ENCODE measurements around the gene KLHL20. TPM values are rescaled to one million over a fixed set of nuclear protein-coding genes. Genes with fewer than 3 reads are reported as not detected.

The KLHL20 gene
- total and polyA plus RNA-seq, 2 experiments from 2014 or later, result 22.7 to 27.9 TPM

DNA sequence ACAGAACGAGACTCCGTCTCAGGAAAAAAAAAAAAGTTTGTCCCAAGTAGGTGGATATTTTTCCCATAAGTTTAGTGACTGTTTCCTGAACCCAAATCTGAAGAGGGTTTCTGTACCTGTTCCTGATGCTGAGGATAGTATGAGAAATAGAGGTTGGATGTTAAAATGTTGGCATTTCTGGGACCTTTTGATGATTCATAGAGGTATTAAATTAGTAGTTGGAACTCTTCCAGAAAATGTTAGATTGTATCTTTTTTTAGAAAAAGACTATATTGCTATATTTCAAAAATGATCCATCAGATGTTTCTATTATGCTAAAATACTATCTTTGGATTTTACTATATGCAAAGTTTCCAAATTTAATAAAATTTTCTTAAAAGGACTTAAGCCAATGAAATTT lies 112.8 kb downstream of the KLHL20 start:
- no peak overlapping the region for H3K4me3 ChIP-seq
- in situ Hi-C loops (cut with MboI), result loop anchor here (25.0 kb wide), 1 partner anchor 1090 kb away; no protein-coding TSS in a partner anchor
- no peaks in the 10 kb centered on the region for H3K9me3 ChIP-seq (ENCODE audit: low read depth)
- 88% methylated on average over 2 of the region's 2 CpGs for WGBS, 2 experiments (ENCODE audit: low coverage in 1 of 2, low lambda C conversion rate in 2 of 2, missing lambda C conversion rate in 2 of 2)
- no peak overlapping the region for H3K9ac ChIP-seq
- no peak overlapping the region for H2AFZ ChIP-seq
- H3K36me3 ChIP-seq (ENCODE audit: low read depth), result peaks cover 11% of the 10 kb centered on the region; the same call in 1 of the 2 replicates
- no peak overlapping the region for H3K4me2 ChIP-seq (ENCODE audit: unreplicated experiment)
- peak; percentile 31 for DNase-seq
- peaks cover 14% of the 10 kb centered on the region for H3K79me2 ChIP-seq (ENCODE audit: insufficient read depth)
- no peaks in the 10 kb centered on the region for H4K20me1 ChIP-seq (ENCODE audit: insufficient read depth)
- peaks cover 6% of the 10 kb centered on the region; the same call in 1 of the 2 replicates for H3K4me1 ChIP-seq (ENCODE audit: insufficient read depth)
- H3K27ac ChIP-seq, result no peak overlapping the region
- no peaks in the 10 kb centered on the region for H3F3A ChIP-seq (ENCODE audit: insufficient read depth)
- no peaks in the 10 kb centered on the region for H3K9me2 ChIP-seq (ENCODE audit: insufficient read depth)
- TF ChIP-seq EZH2 (IDR thresholded peaks at IDR 0.05; ENCODE audit: insufficient read depth, poor library complexity, severe bottlenecking), result no peak
- TF ChIP-seq EZH2phosphoT487 (IDR thresholded peaks at IDR 0.05; ENCODE audit: insufficient read depth, low read depth), result no peak
- H3K27me3 ChIP-seq (replicated peaks; ENCODE audit: insufficient read depth), result no peaks in the 10 kb centered on the region

GRCh38 chr1:173832748-173833147 lies 118.0 kb downstream of the KLHL20 start:
- no peaks in the 10 kb centered on the region for H4K20me1 ChIP-seq (ENCODE audit: insufficient read depth)
- 94 to 100% methylated on average over 1 of the region's 1 CpG for WGBS, 2 experiments (ENCODE audit: low coverage in 1 of 2, low lambda C conversion rate in 2 of 2, missing lambda C conversion rate in 2 of 2)
- no peaks in the 10 kb centered on the region for H3K27me3 ChIP-seq (replicated peaks; ENCODE audit: insufficient read depth)
- no peak for TF ChIP-seq EZH2 (IDR thresholded peaks at IDR 0.05; ENCODE audit: insufficient read depth, poor library complexity, severe bottlenecking)
- in situ Hi-C loops (cut with MboI), result loop anchor here (25.0 kb wide), 1 partner anchor 1095 kb away; no protein-coding TSS in a partner anchor
- no peak overlapping the region for H2AFZ ChIP-seq
- H3K79me2 ChIP-seq (ENCODE audit: insufficient read depth), result no peaks in the 10 kb centered on the region
- no peak overlapping the region for H3K4me2 ChIP-seq (ENCODE audit: unreplicated experiment)
- H3K9me3 ChIP-seq (ENCODE audit: low read depth), result no peaks in the 10 kb centered on the region
- H3K9me2 ChIP-seq (ENCODE audit: insufficient read depth), result no peaks in the 10 kb centered on the region
- H3K27ac ChIP-seq, result no peak overlapping the region
- H3K9ac ChIP-seq, result no peak overlapping the region
- H3K4me1 ChIP-seq (ENCODE audit: insufficient read depth), result no peaks in the 10 kb centered on the region
- peaks cover 26% of the 10 kb centered on the region for H3K36me3 ChIP-seq (ENCODE audit: low read depth)
- no peaks in the 10 kb centered on the region for H3F3A ChIP-seq (ENCODE audit: insufficient read depth)
- no peak for DNase-seq
- no peak overlapping the region for H3K4me3 ChIP-seq

Small RNA genes lying within 50 kb of the gene (small RNA-seq; reads per million reads assigned to genes)
- gene BX248409.1 (ENCODE audit: low read depth, low replicate concordance), result not detected
- gene RF00019 (ENCODE audit: low read depth, low replicate concordance), result not detected

Other genes with a start within 250 kb of the KLHL20 start
- 324 and 336 TPM in 2 replicates for gene PRDX6, start 237.6 kb upstream of the KLHL20 start, total RNA-seq (2014; rRNA removed; shearing (Covaris generic))
- gene PRDX6, start 237.6 kb upstream of the KLHL20 start, polyA plus RNA-seq (2016; fragmentation: Nextera tagmentation; extraction: Ambion mirVana), result 434 and 438 TPM in 2 replicates
- gene SLC9C2, start 111.9 kb upstream of the KLHL20 start, total RNA-seq (2014; rRNA removed; shearing (Covaris generic)), result not detected in 2 replicates
- gene SLC9C2, start 111.9 kb upstream of the KLHL20 start, polyA plus RNA-seq (2016; fragmentation: Nextera tagmentation; extraction: Ambion mirVana), result not detected in 2 replicates
- gene TEX50, start 79.6 kb upstream of the KLHL20 start, total RNA-seq (2014; rRNA removed; shearing (Covaris generic)), result not detected in 2 replicates
- gene TEX50, start 79.6 kb upstream of the KLHL20 start, polyA plus RNA-seq (2016; fragmentation: Nextera tagmentation; extraction: Ambion mirVana), result not detected in 2 replicates
- not detected in 2 replicates for gene ANKRD45, start 45.1 kb upstream of the KLHL20 start, total RNA-seq (2014; rRNA removed; shearing (Covaris generic))
- gene ANKRD45, start 45.1 kb upstream of the KLHL20 start, polyA plus RNA-seq (2016; fragmentation: Nextera tagmentation; extraction: Ambion mirVana), result 0.16 TPM in 1 of 2 replicates, not detected in the other
- gene DARS2, start 109.7 kb downstream of the KLHL20 start, total RNA-seq (2014; rRNA removed; shearing (Covaris generic)), result 12.1 and 14.5 TPM in 2 replicates
- gene DARS2, start 109.7 kb downstream of the KLHL20 start, polyA plus RNA-seq (2016; fragmentation: Nextera tagmentation; extraction: Ambion mirVana), result 11.0 and 12.1 TPM in 2 replicates
- gene CENPL, start 109.9 kb downstream of the KLHL20 start, total RNA-seq (2014; rRNA removed; shearing (Covaris generic)), result 14.9 and 16.9 TPM in 2 replicates
- gene CENPL, start 109.9 kb downstream of the KLHL20 start, polyA plus RNA-seq (2016; fragmentation: Nextera tagmentation; extraction: Ambion mirVana), result 9.3 and 10.4 TPM in 2 replicates
- gene GAS5, start 153.0 kb downstream of the KLHL20 start, total RNA-seq (2014; rRNA removed; shearing (Covaris generic)), result 344 and 358 TPM in 2 replicates
- gene GAS5, start 153.0 kb downstream of the KLHL20 start, polyA plus RNA-seq (2016; fragmentation: Nextera tagmentation; extraction: Ambion mirVana), result 143 and 166 TPM in 2 replicates
- 4.2 and 5.6 TPM in 2 replicates for gene ZBTB37, start 153.4 kb downstream of the KLHL20 start, total RNA-seq (2014; rRNA removed; shearing (Covaris generic))
- gene ZBTB37, start 153.4 kb downstream of the KLHL20 start, polyA plus RNA-seq (2016; fragmentation: Nextera tagmentation; extraction: Ambion mirVana), result 0.90 and 0.96 TPM in 2 replicates
- gene SERPINC1, start 202.3 kb downstream of the KLHL20 start, total RNA-seq (2014; rRNA removed; shearing (Covaris generic)), result not detected in 2 replicates
- gene SERPINC1, start 202.3 kb downstream of the KLHL20 start, polyA plus RNA-seq (2016; fragmentation: Nextera tagmentation; extraction: Ambion mirVana), result not detected in 2 replicates

All from GM23248 (cell line).